Epithelial cell of proximal tubule (primary cell): ENCODE measurements around the gene IPO9. TPM values are rescaled to one million over a fixed set of nuclear protein-coding genes. Genes with fewer than 3 reads are reported as not detected.
A peak's percentile ranks its signal among the peaks of the same experiment; 100 is the strongest.

Source experiments
- DNase-seq: peaks from one replicate; pipeline ENCODE4 v3.0.0-alpha.2; 2011; ENCODE audit warnings: low read depth
- H3K4me3 ChIP-seq: 2 replicates; pipeline ENCODE4 v1.5.1; 2011; ENCODE audit warnings: low read depth, mild to moderate bottlenecking, low read length
- CTCF ChIP-seq: conservative IDR thresholded peaks from 2 replicates; pipeline ENCODE4 v1.5.1; 2012; ENCODE audit warnings: low read depth, mild to moderate bottlenecking, low read length
- total RNA-seq: library from RNA; depleted of rRNA; stranded (reverse); fragments of >200 nt; gene quantifications from 2 replicates; pipeline ENCODE4 v1.2.3, GENCODE V29; 2015

Gene IPO9
- total RNA-seq, 1 donor from 2014 or later = 16.3 TPM

DNA sequence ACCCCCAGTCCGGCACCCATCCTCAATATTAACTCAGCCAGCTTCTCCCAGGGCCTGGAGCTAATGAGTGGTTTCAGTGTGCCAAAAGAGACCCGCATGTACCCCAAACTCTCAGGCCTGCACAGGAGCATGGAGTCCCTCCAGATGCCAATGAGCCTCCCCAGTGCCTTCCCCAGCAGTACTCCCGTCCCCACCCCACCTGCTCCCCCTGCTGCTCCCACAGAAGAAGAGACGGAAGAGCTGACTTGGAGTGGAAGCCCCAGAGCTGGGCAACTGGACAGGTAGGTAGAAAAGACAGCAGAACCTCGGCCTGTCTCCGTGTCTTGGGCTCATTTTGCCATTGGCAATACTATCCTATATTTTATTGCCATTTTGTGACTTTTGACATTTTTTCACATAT lies 45.4 kb upstream of the IPO9 start:
- DNase-seq = no peak
- TF ChIP-seq CTCF = peak; percentile 23
- H3K4me3 ChIP-seq = no peak overlapping the region

DNA sequence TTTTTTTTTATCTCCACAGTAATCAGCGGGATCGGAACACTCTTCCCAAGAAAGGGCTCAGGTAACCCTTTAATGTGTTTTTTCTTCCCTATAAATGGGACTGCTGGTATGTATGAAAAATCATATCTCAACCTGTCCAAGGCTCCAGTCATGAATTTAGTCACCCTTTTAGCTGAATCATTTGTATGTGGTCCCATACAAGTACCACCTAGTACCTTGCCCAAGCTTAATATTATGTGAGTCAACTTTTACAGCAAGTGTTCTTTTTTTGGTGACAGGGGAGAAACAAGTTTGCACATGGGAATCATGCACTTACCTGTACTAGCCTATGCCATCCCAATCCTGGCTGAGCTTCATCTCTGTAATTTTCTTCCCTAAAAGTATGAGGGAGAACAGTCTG lies 43.7 kb upstream of the IPO9 start:
- no peak overlapping the region for H3K4me3 ChIP-seq
- DNase-seq = no peak
- TF ChIP-seq CTCF = no peak

GRCh38 chr1:201786824-201787223 lies 42.1 kb upstream of the IPO9 start:
- no peak for TF ChIP-seq CTCF
- no peak for DNase-seq
- H3K4me3 ChIP-seq = no peak overlapping the region

- no peak overlapping the region for H3K4me3 ChIP-seq
- DNase-seq = no peak
- TF ChIP-seq CTCF = no peak
Measured at GRCh38 chr1:201788296-201788695, 40.7 kb upstream of the IPO9 start.

DNA sequence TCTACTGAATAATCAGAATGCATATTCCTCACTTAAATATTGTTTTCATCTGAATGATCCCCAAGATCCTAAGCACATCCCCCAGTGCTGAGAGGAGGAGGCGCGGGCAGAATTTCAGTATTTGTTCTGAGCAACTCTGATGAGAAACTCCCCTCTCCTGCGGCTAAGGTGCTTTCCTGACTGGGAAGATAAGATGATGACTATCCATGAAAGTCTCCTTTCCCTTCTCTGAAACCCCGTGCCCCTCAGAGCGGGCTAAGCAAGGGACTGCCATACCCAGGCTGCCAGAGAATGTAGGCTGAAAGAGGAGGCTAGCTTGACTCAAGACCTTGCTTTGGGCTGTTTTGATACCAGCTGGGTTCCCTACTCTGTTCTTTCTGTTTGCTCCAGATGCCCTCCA lies 39.7 kb upstream of the IPO9 start:
- no peak overlapping the region for H3K4me3 ChIP-seq
- DNase-seq = no peak
- no peak for TF ChIP-seq CTCF

DNA sequence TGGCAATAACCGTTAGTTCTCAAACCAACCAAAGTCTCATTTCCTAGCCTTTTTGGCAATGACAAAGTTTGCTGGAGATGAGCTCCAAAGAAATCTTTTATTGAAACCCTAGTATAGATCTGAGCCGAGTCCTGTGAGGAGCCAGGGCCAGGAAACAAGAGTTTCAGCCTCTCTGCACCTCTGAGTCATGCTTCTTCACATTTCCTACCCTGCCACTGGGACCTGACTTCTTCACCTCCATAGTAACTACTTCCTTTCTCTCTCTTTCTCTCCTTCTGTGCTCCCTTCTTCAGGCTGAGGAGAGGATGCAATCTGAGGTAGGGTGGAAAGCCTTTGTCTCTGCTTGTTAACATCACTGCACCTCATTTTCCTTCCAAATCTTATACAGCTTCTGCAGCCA lies 38.7 kb upstream of the IPO9 start:
- H3K4me3 ChIP-seq = no peak overlapping the region
- no peak for TF ChIP-seq CTCF
- no peak for DNase-seq

- no peak for TF ChIP-seq CTCF
- H3K4me3 ChIP-seq = no peak overlapping the region
- DNase-seq = no peak
Measured at GRCh38 chr1:201791051-201791778, 37.7 kb upstream of the IPO9 start.
